GM19239 (cell line): ENCODE measurements around the gene SPPL3.

Experiments used
- DNase-seq: peaks from one replicate; pipeline ENCODE4 v3.0.0; 2011; ENCODE audit warnings: low spot score; ENCODE audit not compliant: insufficient read length
- FAIRE-seq: peaks from 2 replicates; lab custom pipeline; 2011; peaks lifted over from hg19 to GRCh38; lab: Jason Lieb, UNC

Gene SPPL3

GRCh38 chr12:120712610-120713009 lies 191.5 kb downstream of the SPPL3 start:
- no peak for DNase-seq
- FAIRE-seq = no peak
